ENCODE results near the gene DEFB125.

DNA sequence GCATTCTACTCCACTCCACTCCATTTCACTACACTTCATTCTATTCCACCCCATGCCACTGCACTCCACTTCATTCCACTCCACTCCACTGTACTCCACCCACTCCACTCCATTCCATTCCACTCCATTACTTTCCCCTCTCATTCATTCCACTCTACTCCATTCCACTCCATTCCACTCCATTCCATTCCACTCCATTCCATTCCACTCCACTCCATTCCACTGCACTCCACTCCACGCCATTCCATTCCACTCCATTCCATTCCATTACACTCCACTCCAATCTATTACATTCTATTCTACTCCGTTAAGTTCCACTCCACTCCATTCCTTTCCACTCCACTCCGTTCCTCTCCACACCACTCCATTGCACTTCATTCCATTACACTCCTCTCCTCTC is 25.0 kb upstream of the DEFB125 start:
- TF ChIP-seq, protein P1, sequence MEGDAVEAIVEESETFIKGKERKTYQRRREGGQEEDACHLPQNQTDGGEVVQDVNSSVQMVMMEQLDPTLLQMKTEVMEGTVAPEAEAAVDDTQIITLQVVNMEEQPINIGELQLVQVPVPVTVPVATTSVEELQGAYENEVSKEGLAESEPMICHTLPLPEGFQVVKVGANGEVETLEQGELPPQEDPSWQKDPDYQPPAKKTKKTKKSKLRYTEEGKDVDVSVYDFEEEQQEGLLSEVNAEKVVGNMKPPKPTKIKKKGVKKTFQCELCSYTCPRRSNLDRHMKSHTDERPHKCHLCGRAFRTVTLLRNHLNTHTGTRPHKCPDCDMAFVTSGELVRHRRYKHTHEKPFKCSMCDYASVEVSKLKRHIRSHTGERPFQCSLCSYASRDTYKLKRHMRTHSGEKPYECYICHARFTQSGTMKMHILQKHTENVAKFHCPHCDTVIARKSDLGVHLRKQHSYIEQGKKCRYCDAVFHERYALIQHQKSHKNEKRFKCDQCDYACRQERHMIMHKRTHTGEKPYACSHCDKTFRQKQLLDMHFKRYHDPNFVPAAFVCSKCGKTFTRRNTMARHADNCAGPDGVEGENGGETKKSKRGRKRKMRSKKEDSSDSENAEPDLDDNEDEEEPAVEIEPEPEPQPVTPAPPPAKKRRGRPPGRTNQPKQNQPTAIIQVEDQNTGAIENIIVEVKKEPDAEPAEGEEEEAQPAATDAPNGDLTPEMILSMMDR (IDR thresholded peaks at IDR 0.05; ENCODE audit: extremely low read depth in 1 of 2, insufficient read depth in 1 of 2, low read depth in 1 of 2, low read length in 2 of 2): no peak
- TF ChIP-seq EZH2 (IDR thresholded peaks at IDR 0.05; ENCODE audit: borderline replicate concordance, low read depth, low read length, severe bottlenecking): no peak
- no peak for TF ChIP-seq POLR2A (IDR thresholded peaks at IDR 0.05; ENCODE audit: low read depth, low read length)
- TF ChIP-seq MAX (IDR thresholded peaks at IDR 0.05; ENCODE audit: insufficient read depth, insufficient read length): no peak
